HG02840 (cell line): Measurements from ENCODE around the gene XPNPEP3.

ENCODE experiments used
- ATAC-seq: cut with Tn5 transposase; IDR thresholded peaks from one replicate; pipeline ENCODE4 v1.9.1; 2021; ENCODE audit warnings: mild to moderate bottlenecking, moderate library complexity, moderate number of reproducible peaks; ENCODE audit not compliant: unreplicated experiment, low FRiP score

The XPNPEP3 gene

GRCh38 chr22:40976866-40977700 lies 120.1 kb downstream of the XPNPEP3 start:
- no peak for ATAC-seq

DNA sequence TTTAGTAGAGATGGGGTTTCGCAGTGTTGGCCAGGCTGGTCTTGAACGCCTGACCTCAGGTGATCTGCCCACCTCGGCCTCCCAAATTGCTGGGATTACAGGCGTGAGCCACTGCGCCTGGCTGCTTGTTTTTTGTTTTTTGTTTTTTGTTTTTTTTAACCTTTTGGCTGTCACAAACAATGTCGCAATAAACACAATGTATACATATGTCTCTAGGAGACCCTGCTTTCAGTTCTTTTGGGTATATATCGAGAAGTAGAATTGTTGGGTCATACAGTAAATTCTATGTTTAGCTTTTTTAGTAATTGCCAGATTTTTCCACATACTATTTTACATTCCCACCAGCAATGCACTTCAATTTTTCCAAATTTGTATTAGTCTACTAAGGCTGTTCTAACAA lies 122.2 kb downstream of the XPNPEP3 start:
- no peak for ATAC-seq

DNA sequence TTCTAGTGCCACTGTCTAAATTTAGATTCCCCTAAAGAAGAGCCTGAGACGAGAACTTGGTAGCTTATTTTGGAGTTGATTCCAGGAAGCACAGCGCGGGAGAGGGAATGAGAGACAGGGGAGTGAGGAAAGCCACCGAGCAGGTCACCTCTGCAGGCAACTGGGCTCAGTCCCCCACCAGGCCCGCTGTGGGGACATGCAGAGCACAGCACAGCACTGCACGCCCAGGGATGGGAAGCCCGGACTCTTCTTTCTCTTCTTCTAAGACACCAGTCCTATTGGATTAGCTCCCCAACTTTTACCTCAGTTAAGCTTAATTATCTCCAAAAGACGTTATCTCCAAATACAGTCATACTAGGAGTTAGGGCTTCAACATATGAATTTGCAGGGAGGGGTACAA lies 122.9 kb downstream of the XPNPEP3 start:
- no peak for ATAC-seq
